T1000 (cell line): ENCODE results near the gene AP1S3.
"Not testable (repeated sequence)": the region's sequence is repeated elsewhere in the genome, so short reads cannot be mapped to it uniquely, and the experiment has no call there.

ENCODE experiments used
- DNase-seq: peaks from one replicate; lab custom pipeline; 2025; ENCODE audit warnings: mixed read lengths; lab: John Stamatoyannopoulos, UW

The AP1S3 gene

DNA sequence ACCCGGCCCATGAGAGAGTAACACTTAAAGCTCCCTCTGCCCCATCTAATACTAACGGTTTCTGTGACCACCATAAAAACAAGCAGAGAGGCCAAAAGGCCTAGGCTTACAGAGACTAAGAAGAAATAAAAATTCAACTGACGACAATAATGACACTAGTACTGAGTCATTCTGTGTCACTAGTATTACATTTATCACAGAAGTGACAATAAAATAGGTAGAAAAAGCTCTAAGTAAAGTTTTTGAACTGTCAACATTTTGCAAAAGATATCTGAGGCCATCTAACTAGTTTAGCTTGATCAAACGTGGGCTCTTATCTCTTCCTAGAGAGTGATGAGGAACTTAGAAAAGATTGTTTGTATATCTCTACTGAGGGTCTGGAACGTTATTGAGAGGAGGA is 35.6 kb downstream of the AP1S3 start:
- DNase-seq = no peak

DNA sequence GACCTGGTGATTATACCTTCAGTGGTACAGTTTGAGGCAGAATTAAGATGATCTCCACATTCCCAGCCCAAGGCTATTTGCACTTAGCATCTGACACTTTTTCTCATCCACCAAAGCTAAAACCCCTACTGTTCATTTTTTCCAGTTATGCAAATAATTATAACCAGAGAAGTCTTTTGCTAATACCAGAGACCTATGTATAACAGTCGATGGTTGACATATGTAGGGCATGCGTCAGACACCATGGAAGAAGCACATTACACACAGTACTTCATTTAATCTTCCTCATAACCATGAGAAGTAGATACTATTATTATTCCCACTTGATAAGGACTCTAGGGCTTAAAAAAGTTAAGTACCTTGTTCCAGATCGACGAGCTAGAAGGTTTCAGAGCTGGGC is 36.5 kb downstream of the AP1S3 start:
- DNase-seq = no peak

DNA sequence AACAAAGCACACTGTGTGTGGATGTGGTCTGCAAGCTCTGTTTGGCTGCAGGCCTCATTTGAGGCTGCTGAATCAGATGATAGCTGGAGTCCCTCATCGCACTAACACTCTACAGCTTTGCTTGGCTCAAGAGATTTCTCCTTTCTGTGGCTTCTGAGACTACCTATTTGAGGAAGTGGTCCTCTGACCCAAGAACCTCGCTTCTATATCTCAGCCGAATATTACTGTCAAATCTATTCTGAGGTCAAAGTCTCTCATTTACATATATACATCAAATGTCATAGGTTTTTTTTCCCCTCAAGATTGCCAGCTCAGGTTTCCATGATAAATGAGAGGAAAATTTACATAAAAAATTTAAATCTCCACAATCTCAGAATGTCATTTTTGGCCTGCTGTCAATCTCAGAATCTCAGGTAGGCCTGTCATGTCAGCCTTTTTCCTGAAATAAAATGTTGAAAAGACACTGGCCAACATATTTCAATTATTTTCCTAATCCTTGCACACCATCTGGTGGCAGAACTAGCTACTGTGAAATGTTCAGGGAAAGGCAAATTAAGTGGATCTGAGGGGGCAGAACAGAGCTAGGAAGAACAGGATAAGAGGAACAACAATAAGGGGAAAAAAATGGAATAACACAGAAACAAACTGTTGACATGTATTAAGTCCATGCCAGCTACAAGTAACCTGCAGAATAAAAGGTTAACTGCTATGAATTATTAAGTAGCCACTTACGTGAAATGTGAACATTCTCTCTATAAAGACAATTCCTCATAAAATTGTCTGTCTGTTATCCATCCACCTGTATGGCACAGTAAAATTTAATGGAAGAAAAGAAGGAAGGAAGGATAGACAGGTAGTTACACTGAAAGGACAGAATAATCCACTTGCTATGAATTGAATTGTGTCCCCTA is 39.3 kb downstream of the AP1S3 start:
- DNase-seq = no peak

DNA sequence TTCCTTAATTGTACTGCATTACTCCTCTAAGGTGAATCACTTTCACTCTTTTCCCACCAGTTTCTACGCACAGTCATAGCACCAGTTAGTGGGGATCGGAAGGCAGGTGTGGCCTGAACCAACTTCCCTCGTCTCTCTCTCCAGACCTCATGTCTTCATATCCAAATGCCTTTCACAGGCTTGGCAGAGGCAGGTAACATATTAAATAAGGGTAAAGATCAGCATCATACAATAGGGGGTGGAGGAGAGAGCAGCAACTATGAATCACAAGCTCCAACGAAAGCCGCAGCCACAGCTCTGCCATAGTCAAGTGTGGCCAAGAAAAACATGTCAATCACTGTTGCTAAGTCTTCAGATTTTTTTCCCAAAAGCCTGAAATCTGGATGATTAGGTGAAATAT is 40.3 kb downstream of the AP1S3 start:
- DNase-seq = no peak

DNA sequence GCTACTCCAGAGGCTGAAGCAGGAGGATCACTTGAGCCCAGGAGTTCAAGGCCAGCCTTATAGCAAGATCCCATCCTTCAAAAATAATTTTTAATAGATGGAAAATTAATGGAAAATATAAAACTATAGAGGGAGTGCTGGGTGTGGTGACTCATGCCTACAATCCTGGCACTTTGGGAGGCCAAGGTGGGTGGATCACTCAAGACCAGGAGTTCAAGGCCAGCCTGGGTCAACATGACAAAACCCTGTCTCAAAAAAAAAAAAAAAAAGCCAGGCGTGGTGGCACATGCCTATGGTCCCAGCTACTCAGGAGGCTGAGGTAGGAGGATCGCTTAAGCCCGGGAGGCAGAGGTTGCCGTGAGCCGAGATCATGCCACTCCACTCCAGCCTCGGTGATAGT is 48.0 kb downstream of the AP1S3 start:
- DNase-seq = no peak

DNA sequence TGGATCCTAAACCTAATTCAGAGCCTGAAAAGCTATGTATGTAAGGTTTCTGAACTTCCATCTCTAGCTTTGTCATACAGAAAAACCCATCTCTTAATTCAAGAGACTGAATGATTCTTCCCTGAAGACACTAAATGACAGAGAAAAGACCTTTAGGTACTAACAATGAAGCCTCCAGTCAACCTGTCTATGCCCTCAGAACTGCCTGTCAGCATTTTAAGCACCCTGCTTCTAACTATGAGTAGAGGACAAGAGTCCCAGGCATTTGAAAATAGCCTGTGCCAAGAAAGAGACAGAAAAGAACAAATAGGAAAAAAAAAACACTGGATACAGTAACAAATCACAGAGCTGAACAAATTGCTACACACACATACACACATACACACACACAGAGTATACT is 48.6 kb downstream of the AP1S3 start:
- no peak for DNase-seq

DNA sequence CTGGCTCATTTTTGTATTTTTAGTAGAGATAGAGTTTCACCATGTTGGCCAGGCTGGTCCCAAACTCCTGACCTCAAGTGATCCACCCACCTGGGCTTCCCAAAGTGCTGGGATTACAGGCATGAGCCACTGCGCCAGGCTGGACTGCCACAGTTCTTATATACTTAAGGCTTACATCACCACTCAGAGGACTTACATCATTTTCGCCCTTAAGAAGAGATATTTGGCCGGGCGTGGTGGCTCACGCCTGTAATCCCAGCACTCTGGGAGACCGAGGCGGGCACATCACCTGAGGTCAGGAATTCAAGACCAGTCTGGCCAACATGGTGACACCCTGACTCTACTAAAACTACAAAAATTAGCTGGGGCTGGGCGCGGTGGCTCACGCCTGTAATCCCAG is 49.3 kb downstream of the AP1S3 start:
- DNase-seq = not testable (repeated sequence)

DNA sequence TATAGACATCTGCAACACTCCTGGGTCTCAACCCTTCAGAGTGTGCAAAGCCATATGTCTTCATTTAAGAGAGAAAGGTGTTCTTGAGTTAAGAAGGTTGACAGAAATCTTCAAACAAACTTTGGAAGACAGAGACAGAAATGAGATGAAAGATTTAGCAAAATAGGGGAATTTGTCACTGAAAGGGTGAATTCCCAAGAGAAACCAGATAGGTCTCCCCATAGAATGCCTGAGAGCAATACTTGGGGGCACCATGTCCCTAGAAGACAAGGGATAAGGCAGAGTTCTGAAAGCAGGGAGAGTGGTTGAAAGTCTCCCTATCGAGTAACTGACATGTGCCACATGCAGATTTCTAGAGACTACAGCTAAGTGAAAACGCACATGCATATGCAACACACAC is 50.0 kb downstream of the AP1S3 start:
- DNase-seq = no peak

DNA sequence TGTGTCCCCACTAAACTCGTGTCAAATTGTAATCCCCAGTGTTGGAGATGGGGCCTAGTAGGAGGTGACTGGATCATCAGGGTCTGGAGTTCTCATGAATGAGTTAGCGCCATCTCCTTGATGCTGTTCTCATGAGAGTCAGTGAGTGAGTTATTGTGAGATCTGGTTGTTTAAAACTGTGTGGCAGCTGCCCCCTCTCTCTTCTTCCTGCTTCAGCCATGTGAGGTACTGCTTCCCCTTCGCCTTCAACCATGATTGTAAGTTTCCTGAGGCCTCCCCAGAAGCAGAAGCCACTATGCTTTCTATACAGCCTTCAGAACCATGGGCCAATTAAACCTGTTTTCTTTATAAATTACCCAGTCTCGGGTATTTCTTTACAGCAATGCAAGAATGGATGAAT is 50.4 kb downstream of the AP1S3 start:
- no peak for DNase-seq

DNA sequence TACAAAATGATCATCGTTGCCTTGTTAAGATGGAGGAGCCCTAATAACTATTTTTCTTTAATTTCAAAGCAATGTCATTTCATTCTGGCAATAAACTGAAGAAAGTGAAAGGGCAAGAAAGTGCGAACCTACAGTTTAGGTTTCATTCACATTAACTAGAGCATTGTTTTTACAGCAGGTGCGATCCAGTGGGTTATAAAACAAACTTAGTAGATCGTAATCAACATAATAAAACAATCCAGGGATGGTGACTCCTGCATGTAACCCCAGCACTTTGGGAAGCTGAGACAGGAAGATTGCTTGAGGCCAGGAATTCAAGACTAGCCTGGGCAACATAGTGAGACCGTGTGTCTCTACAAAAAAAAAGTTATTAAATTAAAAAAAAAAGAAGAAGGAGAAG is 51.1 kb downstream of the AP1S3 start:
- DNase-seq = no peak

DNA sequence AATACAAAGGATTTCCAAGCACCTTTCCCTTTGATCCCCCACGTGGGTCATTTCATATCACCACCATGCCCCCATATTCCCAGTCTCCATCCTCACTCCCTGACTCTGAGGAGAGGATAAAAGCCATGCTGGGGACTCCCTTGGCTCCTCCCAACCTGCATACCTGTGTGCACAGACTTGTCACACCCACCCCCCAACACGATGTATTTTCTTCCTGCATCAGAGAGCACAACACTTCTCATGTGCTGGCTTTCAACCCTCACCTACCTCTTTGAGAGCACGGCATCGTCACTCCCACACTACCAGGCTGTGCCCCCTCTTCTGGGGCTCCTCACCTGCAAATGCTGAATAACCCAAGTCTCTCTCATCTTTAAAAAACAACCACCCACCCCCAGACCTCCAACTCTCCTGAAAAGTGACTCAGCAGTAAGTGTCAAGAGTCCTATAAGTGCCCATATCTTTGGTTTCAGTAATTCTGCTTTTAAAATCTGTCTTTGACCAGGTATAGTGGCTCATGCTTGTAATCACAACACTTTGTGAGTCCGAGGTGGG is 53.1 kb downstream of the AP1S3 start:
- DNase-seq = no peak

DNA sequence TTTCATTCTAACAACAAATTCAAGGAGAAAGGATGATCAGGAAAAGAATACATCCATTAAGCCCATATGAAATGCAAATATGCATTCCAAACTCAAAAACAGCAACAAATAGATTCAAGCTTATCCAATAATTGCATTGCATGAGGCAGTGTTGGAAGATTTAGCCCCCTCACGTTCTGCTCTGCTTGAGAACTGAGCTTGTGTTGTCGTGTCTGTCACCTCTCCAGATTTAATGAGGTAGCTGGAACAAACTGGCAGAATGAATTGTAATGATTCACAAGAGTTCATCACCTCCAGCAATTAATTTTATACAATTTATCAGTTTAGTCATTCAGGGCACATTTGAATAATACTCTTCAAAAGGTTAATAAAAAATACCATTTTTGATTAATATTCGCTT is 54.8 kb downstream of the AP1S3 start:
- DNase-seq = no peak

DNA sequence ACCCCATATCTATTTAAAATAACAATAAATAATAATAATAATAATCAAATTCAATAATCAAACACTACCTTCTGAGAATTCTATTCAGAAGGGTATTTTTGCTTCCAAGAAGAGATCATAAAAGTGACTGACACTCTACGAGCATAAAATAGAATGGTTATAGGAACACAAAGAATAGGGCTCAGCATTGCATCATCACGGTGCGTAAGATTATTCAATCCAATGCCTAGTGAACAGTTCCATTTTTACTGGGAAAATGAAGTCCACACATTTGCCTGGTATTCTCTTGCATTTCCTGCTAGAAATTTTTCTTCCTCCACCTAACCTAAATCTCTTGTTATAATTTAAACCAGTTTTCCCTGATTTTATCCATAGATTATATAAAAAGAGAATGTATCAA is 55.8 kb downstream of the AP1S3 start:
- DNase-seq = no peak

DNA sequence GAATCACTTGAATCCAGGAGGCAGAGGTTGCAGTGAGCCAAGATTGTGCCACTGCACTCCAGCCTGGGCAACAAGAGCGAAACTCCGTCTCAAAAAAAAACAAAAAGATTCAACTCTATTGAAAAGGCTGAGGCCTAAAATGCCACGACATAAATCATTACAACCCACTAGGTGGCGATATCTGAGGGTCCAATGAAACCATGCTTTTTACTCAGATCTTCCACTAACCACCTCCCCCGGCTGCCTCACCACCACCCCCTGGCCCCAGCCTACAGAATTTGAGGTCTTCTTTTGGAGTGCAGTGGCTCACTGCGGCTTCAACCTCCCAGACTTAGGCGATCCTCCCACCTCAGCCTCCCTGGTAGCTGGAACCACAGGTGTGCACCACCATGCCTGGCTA is 57.5 kb downstream of the AP1S3 start:
- no peak for DNase-seq

DNA sequence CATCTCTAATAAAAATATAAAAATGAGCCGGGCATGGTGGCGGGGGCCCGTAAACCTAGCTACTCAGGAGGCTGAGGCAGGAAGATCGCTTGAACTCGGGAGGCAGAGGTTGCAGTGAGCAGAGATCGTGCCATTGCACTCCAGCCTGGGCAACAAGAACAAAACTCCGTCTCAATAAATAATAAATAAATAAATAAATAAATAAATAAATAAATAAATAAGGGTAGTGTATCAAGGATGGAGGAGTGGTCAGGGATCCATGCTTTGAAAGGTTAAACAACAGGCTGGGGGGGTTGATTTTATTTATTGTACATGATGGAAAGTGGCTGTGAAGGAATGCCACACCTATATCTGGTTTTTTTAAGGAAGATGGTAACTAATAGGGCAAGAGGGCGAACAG is 63.2 kb downstream of the AP1S3 start:
- no peak for DNase-seq

DNA sequence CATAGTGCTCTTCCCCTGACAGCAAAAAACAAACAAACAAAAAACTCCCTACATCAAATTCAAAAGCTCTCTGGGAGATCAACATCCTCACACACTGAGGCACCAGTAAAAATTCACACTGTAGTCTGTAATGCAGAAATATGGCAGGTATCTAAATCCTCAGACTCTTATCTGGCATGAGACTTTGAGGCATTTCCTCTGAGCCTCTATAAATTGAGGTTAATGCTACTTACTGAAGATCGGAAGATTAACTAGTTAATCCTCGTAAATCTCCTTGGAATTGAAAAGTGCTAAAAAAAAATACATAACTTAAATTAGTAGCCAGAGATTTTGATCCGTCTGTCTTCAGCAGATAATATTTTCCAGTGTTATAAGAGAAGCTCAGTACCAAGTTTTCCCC is 65.0 kb downstream of the AP1S3 start:
- DNase-seq = no peak

DNA sequence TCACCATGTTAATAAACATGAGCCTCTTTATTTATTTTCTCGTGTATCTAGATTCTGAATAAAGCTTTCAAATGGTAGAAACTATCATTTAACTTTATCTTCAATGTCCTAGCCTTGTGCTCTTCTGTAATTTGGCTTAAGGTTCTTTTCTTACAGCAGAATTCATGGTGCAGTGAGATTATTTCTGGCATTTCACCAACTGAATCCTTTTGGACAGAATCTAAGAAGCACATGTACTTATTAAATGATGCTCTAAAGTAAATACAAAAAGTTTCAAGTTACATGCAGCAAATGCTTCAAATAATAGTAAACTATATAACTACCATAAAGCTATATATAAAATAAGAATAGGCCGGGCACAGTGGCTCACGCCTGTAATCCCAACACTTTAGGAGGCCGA is 65.9 kb downstream of the AP1S3 start:
- DNase-seq = no peak

DNA sequence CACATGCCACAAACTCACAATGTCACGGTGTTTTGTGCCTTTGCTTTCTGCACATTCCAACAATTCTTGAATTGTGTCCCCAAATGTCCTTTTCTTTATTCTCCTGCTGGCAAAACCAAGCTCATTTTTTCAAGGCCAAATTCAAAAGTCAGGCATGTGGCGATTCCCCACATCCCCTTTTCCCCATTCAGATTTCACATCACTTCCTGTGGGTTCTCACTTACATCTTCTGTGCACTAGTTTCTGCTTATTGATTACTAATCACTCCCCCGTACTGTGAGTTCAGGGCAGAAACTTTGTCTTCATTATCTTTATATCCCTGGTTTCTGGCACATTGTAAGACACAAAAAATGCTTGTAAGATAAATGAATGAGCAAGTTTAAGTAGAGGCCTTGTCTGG is 69.2 kb downstream of the AP1S3 start:
- no peak for DNase-seq

DNA sequence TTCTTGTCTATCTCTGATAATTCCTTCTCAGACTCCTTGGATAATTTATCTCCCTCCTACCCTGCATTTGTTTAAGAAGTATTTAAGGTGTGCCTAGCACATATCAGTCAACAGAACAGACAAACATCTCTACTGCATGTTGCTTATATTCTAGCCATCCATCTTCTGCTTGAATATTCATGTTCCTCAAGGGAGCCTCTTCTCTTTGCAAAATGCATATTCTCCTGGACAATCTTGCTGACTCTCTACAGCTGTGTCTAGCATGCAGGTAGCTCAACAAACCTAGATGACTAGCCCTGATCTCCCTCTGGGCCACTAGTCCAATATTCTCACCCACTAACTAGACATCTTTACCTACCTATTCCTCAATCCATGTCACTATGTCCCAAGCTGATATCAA is 70.0 kb downstream of the AP1S3 start:
- DNase-seq = no peak

DNA sequence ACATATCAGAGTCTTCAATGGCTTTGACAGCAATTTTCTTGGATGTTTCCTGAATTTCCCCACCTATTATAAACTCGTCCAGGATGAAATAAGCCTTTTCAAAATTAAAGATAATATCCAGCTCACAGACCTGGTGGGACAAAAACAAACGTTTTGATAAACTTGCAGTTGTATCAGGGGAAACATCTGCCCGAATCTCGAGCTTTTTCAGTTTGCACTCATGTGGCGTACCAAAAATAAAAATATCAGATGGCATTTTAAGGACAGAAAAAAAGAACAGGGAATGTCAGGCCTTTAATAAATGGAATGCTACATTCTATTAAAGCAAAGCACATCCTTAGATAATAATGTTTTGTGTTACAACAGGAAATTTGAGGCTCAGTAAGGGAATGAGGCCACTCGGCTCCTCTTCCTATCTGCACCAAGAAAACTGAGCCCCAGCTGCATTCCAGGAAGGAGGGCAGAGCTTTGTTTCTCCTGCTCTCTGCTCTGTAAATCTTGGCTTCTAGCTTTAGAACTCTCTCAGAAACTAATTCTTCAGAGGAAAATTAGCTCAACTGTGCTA is 72.1 kb downstream of the AP1S3 start:
- no peak for DNase-seq

DNA sequence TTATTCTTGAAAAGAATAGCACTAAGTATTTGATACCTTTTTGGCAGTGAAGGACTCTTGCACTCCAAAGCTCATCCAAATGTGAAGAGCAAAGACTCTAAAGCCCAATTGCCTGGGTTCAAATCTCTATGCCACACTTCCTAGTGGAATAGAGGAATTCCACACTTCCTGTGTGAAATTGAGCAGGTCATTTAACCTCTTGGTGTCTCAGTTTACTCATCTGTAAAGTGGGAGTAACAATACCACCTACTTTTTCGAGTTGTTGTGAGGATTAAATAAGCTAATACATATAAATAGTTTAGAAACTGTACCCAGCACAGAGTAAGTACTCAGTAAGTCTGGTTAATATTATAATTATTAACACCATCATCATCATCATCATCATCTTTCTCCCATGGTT is 72.6 kb downstream of the AP1S3 start:
- no peak for DNase-seq

DNA sequence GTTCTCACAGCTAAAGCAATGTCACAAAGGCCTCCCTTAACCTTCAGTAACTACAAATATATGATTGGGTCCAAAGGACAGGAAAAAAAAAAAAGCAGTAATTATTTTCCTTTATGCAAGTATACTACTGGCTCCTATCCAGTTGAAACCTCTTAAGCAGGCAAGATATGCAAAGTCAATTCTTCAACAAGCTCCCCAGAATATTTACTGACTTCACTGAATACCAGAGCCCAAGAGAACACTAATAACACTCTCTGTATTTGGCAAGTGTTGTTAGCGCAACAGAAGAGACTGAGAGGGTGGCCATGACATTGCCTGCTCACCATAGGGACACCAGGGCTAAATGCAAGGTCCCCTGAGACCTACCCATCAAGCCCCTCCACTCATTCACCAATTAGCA is 74.5 kb downstream of the AP1S3 start:
- no peak for DNase-seq

DNA sequence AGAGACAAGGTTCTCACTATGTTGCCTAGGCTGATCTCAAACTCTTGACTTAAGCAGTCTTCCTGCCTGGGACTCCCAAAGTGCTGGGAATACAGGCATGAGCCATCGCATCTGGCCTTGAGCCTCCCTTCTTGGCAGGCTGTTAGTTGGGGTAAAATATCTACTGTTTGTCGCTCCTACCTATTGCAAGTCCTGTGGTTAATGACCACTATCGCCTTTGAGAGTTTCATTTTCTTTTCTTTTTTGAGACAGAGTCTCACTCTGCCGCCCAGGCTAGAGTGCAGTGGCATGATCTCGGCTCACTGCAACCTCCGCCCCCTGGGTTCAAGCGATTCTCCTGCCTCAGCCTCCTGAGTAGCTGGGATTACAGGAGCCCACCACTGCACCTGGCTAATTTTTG is 75.6 kb downstream of the AP1S3 start:
- not testable (repeated sequence) for DNase-seq
